ENCODE data around the gene SLC1A7.

Gene SLC1A7

GRCh38 chr1:53071915-53072314 is 70.5 kb downstream of the SLC1A7 start:
- no peak overlapping the region for H3K27ac ChIP-seq (ENCODE audit: low read depth, low read length)
- H3K4me3 ChIP-seq (ENCODE audit: low read depth, low read length): no peak overlapping the region
- H3K9ac ChIP-seq (ENCODE audit: low read depth, low read length): no peak overlapping the region
- H3K27me3 ChIP-seq (ENCODE audit: control insufficient read depth, insufficient read depth, low read length): no peaks in the 10 kb centered on the region
- H3K9me3 ChIP-seq (ENCODE audit: control insufficient read depth, insufficient read depth, low read length): no peaks in the 10 kb centered on the region
- H3K36me3 ChIP-seq (ENCODE audit: control insufficient read depth, insufficient read depth, low read length): no peaks in the 10 kb centered on the region
- no peaks in the 10 kb centered on the region for H3K4me1 ChIP-seq (ENCODE audit: control insufficient read depth, insufficient read depth, low read length)

GRCh38 chr1:53071167-53071865 is 71.1 kb downstream of the SLC1A7 start:
- Histone ChIP-seq H3K4me3 (ENCODE audit: low read depth, low read length) (no peak overlapping the region), H3K27me3 (ENCODE audit: control insufficient read depth, insufficient read depth, low read length) (no peaks in the 10 kb centered on the region), H3K9me3 (ENCODE audit: control insufficient read depth, insufficient read depth, low read length) (no peaks in the 10 kb centered on the region), H3K36me3 (ENCODE audit: control insufficient read depth, insufficient read depth, low read length) (no peaks in the 10 kb centered on the region), H3K27ac (ENCODE audit: low read depth, low read length) (no peak overlapping the region), H3K9ac (ENCODE audit: low read depth, low read length) (no peak overlapping the region), H3K4me1 (ENCODE audit: control insufficient read depth, insufficient read depth, low read length) (no peaks in the 10 kb centered on the region)

DNA sequence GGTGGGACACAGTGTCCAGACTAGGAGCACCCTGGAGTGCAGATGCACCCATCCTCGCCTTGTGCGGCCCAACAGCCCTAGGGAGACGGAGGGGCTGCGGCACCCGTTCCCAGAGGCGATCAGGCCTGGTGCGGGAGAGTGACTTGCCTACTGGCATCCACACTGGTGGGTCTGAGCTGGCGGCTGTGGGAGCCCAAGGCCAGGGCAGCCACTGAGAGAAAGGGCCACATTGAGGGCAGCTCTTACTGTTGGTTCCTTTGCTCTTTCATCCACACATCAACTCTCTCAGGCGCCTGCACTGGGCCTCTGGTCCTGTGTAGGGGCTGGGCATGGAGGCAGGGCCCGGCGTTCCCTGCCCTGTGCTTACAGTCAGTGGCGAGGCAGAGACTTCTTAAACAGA is 71.8 kb downstream of the SLC1A7 start:
- Histone ChIP-seq H3K4me1 (ENCODE audit: control insufficient read depth, insufficient read depth, low read length) (no peaks in the 10 kb centered on the region), H3K36me3 (ENCODE audit: control insufficient read depth, insufficient read depth, low read length) (no peaks in the 10 kb centered on the region), H3K9ac (ENCODE audit: low read depth, low read length) (no peak overlapping the region), H3K27ac (ENCODE audit: low read depth, low read length) (no peak overlapping the region), H3K9me3 (ENCODE audit: control insufficient read depth, insufficient read depth, low read length) (no peaks in the 10 kb centered on the region), H3K27me3 (ENCODE audit: control insufficient read depth, insufficient read depth, low read length) (peaks cover under 1% of the 10 kb centered on the region; the same call in 1 of the 2 replicates), H3K4me3 (ENCODE audit: low read depth, low read length) (no peak overlapping the region)

DNA sequence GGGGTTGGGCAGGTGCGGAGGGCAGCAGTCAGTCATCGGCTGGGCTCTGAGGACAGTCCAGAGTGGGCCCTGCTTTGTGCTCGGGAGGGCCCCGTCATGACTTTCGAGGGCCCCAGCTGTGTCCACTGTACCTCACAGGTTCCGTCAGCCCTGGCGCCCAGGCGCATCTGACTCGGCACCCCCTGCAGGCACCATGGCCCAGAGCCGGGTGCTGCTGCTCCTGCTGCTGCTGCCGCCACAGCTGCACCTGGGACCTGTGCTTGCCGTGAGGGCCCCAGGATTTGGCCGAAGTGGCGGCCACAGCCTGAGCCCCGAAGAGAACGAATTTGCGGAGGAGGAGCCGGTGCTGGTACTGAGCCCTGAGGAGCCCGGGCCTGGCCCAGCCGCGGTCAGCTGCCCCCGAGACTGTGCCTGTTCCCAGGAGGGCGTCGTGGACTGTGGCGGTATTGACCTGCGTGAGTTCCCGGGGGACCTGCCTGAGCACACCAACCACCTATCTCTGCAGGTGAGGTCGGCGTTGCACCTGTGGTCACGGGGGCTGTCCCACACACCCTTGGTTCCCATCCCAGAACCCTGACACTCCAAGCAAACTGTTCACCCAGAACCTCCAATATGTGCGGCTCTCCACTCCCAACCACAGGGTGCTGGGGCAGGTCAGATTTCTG is 72.6 kb downstream of the SLC1A7 start:
- H3K36me3 ChIP-seq (ENCODE audit: control insufficient read depth, insufficient read depth, low read length): no peaks in the 10 kb centered on the region
- H3K4me3 ChIP-seq (ENCODE audit: low read depth, low read length): no peak overlapping the region
- H3K4me1 ChIP-seq (ENCODE audit: control insufficient read depth, insufficient read depth, low read length): no peaks in the 10 kb centered on the region
- no peak overlapping the region for H3K9ac ChIP-seq (ENCODE audit: low read depth, low read length)
- H3K27ac ChIP-seq (ENCODE audit: low read depth, low read length): no peak overlapping the region
- H3K27me3 ChIP-seq (ENCODE audit: control insufficient read depth, insufficient read depth, low read length): peaks cover 3% of the 10 kb centered on the region
- H3K9me3 ChIP-seq (ENCODE audit: control insufficient read depth, insufficient read depth, low read length): no peaks in the 10 kb centered on the region

DNA sequence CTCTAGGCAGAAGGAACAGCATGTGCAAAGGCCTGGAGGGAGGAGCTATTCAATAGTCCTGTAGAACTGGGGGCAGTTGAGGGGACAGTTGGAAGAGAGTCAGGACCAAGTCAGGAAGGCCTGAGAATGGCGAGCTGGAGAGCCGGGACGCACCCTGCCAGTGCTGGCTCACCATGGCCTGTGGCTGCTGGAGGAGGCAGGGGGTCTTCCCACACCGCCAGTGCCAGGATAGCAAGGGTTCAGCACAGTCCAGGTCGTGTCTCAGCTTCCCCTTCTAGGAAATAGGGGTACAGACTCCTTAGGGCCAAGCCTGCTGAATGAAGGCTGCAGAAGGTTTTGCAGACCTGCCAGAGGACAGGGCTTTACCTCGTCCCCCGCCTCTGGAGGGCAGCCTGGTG is 73.2 kb downstream of the SLC1A7 start:
- Histone ChIP-seq H3K4me1 (ENCODE audit: control insufficient read depth, insufficient read depth, low read length) (no peaks in the 10 kb centered on the region), H3K36me3 (ENCODE audit: control insufficient read depth, insufficient read depth, low read length) (no peaks in the 10 kb centered on the region), H3K4me3 (ENCODE audit: low read depth, low read length) (no peak overlapping the region), H3K27me3 (ENCODE audit: control insufficient read depth, insufficient read depth, low read length) (peaks cover 8% of the 10 kb centered on the region), H3K27ac (ENCODE audit: low read depth, low read length) (no peak overlapping the region), H3K9ac (ENCODE audit: low read depth, low read length) (no peak overlapping the region), H3K9me3 (ENCODE audit: control insufficient read depth, insufficient read depth, low read length) (no peaks in the 10 kb centered on the region)

GRCh38 chr1:53068314-53069099 is 73.9 kb downstream of the SLC1A7 start:
- Histone ChIP-seq H3K9me3 (ENCODE audit: control insufficient read depth, insufficient read depth, low read length) (no peaks in the 10 kb centered on the region), H3K4me1 (ENCODE audit: control insufficient read depth, insufficient read depth, low read length) (no peaks in the 10 kb centered on the region), H3K36me3 (ENCODE audit: control insufficient read depth, insufficient read depth, low read length) (no peaks in the 10 kb centered on the region), H3K4me3 (ENCODE audit: low read depth, low read length) (no peak overlapping the region), H3K27me3 (ENCODE audit: control insufficient read depth, insufficient read depth, low read length) (peaks cover 16% of the 10 kb centered on the region), H3K27ac (ENCODE audit: low read depth, low read length) (no peak overlapping the region), H3K9ac (ENCODE audit: low read depth, low read length) (no peak overlapping the region)

DNA sequence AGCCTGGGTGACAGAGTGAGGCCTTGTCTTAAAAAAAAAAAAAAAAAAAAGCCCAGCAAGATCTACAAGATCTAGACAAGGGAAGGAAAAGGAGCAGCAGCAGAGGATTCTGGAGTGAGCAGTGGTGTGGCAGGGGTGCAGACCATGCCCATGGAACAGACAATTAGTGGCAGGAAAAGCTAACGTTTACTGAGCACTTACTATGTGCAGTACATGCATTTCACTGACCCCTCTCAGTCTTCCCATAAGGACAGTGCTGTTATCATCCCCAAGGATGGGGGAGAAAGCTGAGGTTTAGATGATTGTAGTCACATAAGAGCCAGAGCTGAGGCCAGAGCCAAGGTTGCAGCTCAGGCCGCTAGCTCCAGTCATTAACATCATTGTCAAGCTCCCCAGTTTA is 74.6 kb downstream of the SLC1A7 start:
- peaks cover 22% of the 10 kb centered on the region for H3K27me3 ChIP-seq (ENCODE audit: control insufficient read depth, insufficient read depth, low read length)
- H3K9ac ChIP-seq (ENCODE audit: low read depth, low read length): no peak overlapping the region
- H3K27ac ChIP-seq (ENCODE audit: low read depth, low read length): no peak overlapping the region
- H3K9me3 ChIP-seq (ENCODE audit: control insufficient read depth, insufficient read depth, low read length): no peaks in the 10 kb centered on the region
- H3K4me1 ChIP-seq (ENCODE audit: control insufficient read depth, insufficient read depth, low read length): no peaks in the 10 kb centered on the region; the same call in 1 of the 2 replicates
- no peaks in the 10 kb centered on the region for H3K36me3 ChIP-seq (ENCODE audit: control insufficient read depth, insufficient read depth, low read length)
- no peak overlapping the region for H3K4me3 ChIP-seq (ENCODE audit: low read depth, low read length)

GRCh38 chr1:53066891-53067738 is 75.3 kb downstream of the SLC1A7 start:
- Histone ChIP-seq H3K9ac (ENCODE audit: low read depth, low read length) (no peak overlapping the region), H3K27ac (ENCODE audit: low read depth, low read length) (no peak overlapping the region), H3K4me3 (ENCODE audit: low read depth, low read length) (no peak overlapping the region), H3K4me1 (ENCODE audit: control insufficient read depth, insufficient read depth, low read length) (no peaks in the 10 kb centered on the region; the same call in 1 of the 2 replicates), H3K27me3 (ENCODE audit: control insufficient read depth, insufficient read depth, low read length) (peaks cover 30% of the 10 kb centered on the region), H3K9me3 (ENCODE audit: control insufficient read depth, insufficient read depth, low read length) (no peaks in the 10 kb centered on the region), H3K36me3 (ENCODE audit: control insufficient read depth, insufficient read depth, low read length) (no peaks in the 10 kb centered on the region)

- H3K9me3 ChIP-seq (ENCODE audit: control insufficient read depth, insufficient read depth, low read length): no peaks in the 10 kb centered on the region
- no peak overlapping the region for H3K4me3 ChIP-seq (ENCODE audit: low read depth, low read length)
- H3K9ac ChIP-seq (ENCODE audit: low read depth, low read length): no peak overlapping the region
Observed at GRCh38 chr1:53066488-53066887, 76.0 kb downstream of the SLC1A7 start.

DNA sequence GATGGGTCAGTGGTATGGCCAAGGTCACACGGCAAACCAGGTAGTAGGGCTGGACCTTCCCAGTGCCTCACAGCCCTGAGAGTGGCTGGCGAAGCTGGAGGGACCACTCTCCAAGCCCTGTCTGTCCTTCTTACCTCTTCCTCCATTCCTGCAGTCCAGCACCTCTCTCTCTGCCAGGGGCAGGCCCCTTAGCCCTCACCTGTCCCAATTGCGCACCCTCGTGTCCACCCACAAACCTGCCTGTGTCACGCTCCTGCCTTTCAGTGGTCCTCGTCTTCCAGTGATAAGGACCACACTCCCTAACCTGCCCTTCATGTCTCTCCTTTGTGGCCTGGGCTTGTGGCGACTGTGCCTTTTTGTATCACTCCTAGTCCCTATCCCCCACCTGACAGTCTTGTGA is 77.0 kb downstream of the SLC1A7 start:
- Histone ChIP-seq H3K9me3 (ENCODE audit: control insufficient read depth, insufficient read depth, low read length) (no peaks in the 10 kb centered on the region), H3K27me3 (ENCODE audit: control insufficient read depth, insufficient read depth, low read length) (peaks cover 47% of the 10 kb centered on the region), H3K9ac (ENCODE audit: low read depth, low read length) (no peak overlapping the region), H3K36me3 (ENCODE audit: control insufficient read depth, insufficient read depth, low read length) (no peaks in the 10 kb centered on the region), H3K27ac (ENCODE audit: low read depth, low read length) (no peak overlapping the region), H3K4me3 (ENCODE audit: low read depth, low read length) (no peak overlapping the region), H3K4me1 (ENCODE audit: control insufficient read depth, insufficient read depth, low read length) (no peaks in the 10 kb centered on the region; the same call in 1 of the 2 replicates)

More at GRCh38 chr1:53066488-53066887, 76.0 kb downstream of the SLC1A7 start:
- H3K27ac ChIP-seq (ENCODE audit: low read depth, low read length): no peak overlapping the region
- no peaks in the 10 kb centered on the region for H3K36me3 ChIP-seq (ENCODE audit: control insufficient read depth, insufficient read depth, low read length)
- H3K27me3 ChIP-seq (ENCODE audit: control insufficient read depth, insufficient read depth, low read length): peaks cover 36% of the 10 kb centered on the region
- H3K4me1 ChIP-seq (ENCODE audit: control insufficient read depth, insufficient read depth, low read length): no peaks in the 10 kb centered on the region; the same call in 1 of the 2 replicates
